Rectal smooth muscle tissue (tissue), 1 donor: Measurements from ENCODE around the gene FAM3A.
A peak's percentile ranks its signal among the peaks of the same experiment; 100 is the strongest.
"Not testable (repeated sequence)": the region's sequence is repeated elsewhere in the genome, so short reads cannot be mapped to it uniquely, and the experiment has no call there.

ENCODE experiments used
- H3K27ac ChIP-seq: one replicate; pipeline ENCODE4 v1.7.0; 2013; ENCODE audit warnings: low read depth, low read length, inconsistent platforms
- H3K27me3 ChIP-seq: one replicate; pipeline ENCODE4 v1.7.0; 2013; ENCODE audit warnings: low read length; ENCODE audit not compliant: control insufficient read depth, insufficient read depth
- H3K36me3 ChIP-seq: one replicate; pipeline ENCODE4 v1.7.0; 2013; ENCODE audit warnings: low read length; ENCODE audit not compliant: control insufficient read depth, insufficient read depth
- H3K4me1 ChIP-seq: one replicate; pipeline ENCODE4 v1.7.0; 2013; ENCODE audit warnings: low read length; ENCODE audit not compliant: control insufficient read depth, insufficient read depth
- H3K4me3 ChIP-seq: one replicate; pipeline ENCODE4 v1.7.0; 2013; ENCODE audit warnings: low read length
- H3K9ac ChIP-seq: one replicate; pipeline ENCODE4 v1.7.0; 2013; ENCODE audit warnings: low read length

Gene FAM3A

GRCh38 chrX:154507673-154508383, 8.2 kb downstream of the FAM3A start:
- no peak overlapping the region for H3K27ac ChIP-seq
- no peak overlapping the region for H3K4me3 ChIP-seq
- no peaks in the 10 kb centered on the region for H3K27me3 ChIP-seq

GRCh38 chrX:154506483-154507332, 9.3 kb downstream of the FAM3A start:
- no peaks in the 10 kb centered on the region for H3K27me3 ChIP-seq
- no peaks in the 10 kb centered on the region for H3K36me3 ChIP-seq
- H3K9ac ChIP-seq = no peak overlapping the region
- no peak overlapping the region for H3K27ac ChIP-seq
- H3K4me1 ChIP-seq = no peaks in the 10 kb centered on the region
- H3K4me3 ChIP-seq = no peak overlapping the region

More at GRCh38 chrX:154507673-154508383, 8.2 kb downstream of the FAM3A start:
- Histone ChIP-seq H3K4me1 (no peaks in the 10 kb centered on the region), H3K36me3 (no peaks in the 10 kb centered on the region), H3K9ac (no peak overlapping the region)

- no peak overlapping the region for H3K9ac ChIP-seq
- H3K27ac ChIP-seq = no peak overlapping the region
- no peaks in the 10 kb centered on the region for H3K27me3 ChIP-seq
- H3K4me3 ChIP-seq = no peak overlapping the region
- H3K36me3 ChIP-seq = no peaks in the 10 kb centered on the region
- H3K4me1 ChIP-seq = no peaks in the 10 kb centered on the region
Measured at GRCh38 chrX:154505734-154506133, 10.3 kb downstream of the FAM3A start.

GRCh38 chrX:154502989-154503388, 13.0 kb downstream of the FAM3A start:
- Histone ChIP-seq H3K27ac (no peak overlapping the region), H3K9ac (no peak overlapping the region), H3K36me3 (no peaks in the 10 kb centered on the region), H3K27me3 (no peaks in the 10 kb centered on the region), H3K4me3 (no peak overlapping the region), H3K4me1 (no peaks in the 10 kb centered on the region)

GRCh38 chrX:154502098-154502497, 13.9 kb downstream of the FAM3A start:
- no peak overlapping the region for H3K27ac ChIP-seq
- no peaks in the 10 kb centered on the region for H3K4me1 ChIP-seq
- no peak overlapping the region for H3K9ac ChIP-seq
- H3K36me3 ChIP-seq = no peaks in the 10 kb centered on the region
- no peak overlapping the region for H3K4me3 ChIP-seq
- no peaks in the 10 kb centered on the region for H3K27me3 ChIP-seq

DNA sequence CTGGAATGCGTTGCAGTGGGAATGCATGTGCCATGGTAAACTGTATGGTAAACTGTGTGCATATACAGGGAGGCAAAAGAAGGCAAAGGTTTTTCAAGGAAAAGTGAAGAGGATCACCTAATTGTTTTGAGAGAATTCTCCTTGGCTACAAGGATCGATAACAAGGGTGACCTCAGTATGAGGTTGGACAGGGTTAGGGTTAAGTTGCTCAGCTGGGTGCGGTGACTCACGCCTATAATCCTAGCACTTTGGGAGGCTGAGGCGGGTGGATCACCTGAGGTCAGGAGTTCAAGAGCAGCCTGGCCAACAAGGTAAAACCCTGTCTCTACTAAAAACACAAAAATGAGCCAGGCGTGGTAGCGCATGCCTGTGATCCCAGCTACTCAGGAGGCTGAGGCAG, 14.6 kb downstream of the FAM3A start:
- H3K9ac ChIP-seq, H3K27me3 ChIP-seq, H3K36me3 ChIP-seq, H3K4me1 ChIP-seq, H3K4me3 ChIP-seq, H3K27ac ChIP-seq: not testable (repeated sequence)

DNA sequence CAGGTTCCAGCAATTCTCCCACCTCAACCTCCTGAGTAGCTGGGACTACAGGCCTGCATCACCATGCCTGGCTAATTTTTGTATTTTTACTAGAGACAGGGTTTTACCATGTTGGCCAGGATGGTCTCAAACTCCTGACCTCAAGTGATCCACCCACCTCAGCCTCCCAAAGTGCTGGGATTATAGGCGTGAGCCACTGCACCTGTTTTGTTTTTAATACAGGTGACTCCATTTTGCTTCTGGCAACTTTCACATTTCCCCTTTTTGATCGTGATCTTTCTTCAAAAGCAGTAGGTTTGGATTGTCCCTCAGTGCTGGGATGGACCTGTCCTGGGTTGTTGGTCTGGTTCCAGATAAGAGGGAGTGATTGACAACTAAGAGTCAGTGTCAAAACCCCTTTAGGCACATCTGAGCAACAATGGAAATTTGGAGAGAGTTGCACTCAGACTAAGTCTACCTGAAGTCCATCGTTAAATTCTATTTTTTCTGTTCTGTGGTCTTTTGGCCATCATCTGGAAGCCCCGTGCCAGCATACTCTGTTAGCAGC, 19.4 kb downstream of the FAM3A start:
- not testable (repeated sequence) for H3K27ac ChIP-seq, H3K4me3 ChIP-seq, H3K36me3 ChIP-seq, H3K9ac ChIP-seq, H3K27me3 ChIP-seq, H3K4me1 ChIP-seq

DNA sequence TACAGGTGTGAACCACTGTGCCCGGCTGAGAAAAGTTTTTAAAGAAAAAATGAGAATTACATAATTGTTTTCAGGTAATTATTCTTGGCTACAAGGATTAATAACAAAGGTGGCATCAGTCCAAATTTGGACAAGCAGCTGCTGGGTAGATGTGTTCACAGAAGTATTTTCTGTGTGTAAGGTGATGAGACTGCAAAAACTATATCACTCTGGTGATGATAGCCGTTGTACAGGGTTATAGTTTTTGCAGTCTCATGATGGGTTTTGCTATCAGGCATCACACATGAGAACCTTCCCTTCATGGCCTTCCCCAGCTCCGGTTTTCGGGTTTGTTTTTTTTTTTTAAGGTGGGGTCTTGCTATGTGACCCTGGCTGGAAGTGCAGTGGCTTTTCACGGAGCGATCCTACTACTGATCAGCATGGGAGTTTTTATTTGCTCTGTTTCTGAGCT, 20.5 kb downstream of the FAM3A start:
- Histone ChIP-seq H3K4me3 (no peak overlapping the region), H3K9ac (no peak overlapping the region), H3K27ac (no peak overlapping the region), H3K36me3 (no peaks in the 10 kb centered on the region), H3K27me3 (no peaks in the 10 kb centered on the region), H3K4me1 (no peaks in the 10 kb centered on the region)

DNA sequence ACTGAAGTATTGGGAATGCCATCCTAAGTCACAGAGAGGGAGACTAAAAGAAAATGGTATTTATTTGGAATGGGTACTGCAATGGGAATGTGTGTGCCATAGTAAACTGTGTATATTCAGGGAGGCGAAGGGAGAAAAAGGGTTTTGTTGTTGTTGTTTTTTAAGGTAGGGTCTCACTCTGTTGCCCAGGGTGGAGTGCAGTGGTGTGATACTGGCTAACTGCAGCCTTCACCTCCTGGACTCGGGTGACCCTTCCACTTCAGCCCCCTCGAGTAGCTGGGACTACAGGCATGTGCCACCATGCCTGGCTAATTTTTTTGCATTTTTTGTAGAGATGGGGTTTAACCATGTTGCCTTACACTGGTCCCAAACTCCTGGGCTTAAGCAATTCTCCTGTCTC, 21.3 kb downstream of the FAM3A start:
- H3K4me3 ChIP-seq = no peak overlapping the region
- H3K9ac ChIP-seq = no peak overlapping the region
- no peaks in the 10 kb centered on the region for H3K4me1 ChIP-seq
- H3K36me3 ChIP-seq = no peaks in the 10 kb centered on the region
- no peak overlapping the region for H3K27ac ChIP-seq
- no peaks in the 10 kb centered on the region for H3K27me3 ChIP-seq

- Histone ChIP-seq H3K36me3 (no peaks in the 10 kb centered on the region), H3K9ac (peak within 1 kb of the TSS; percentile 77), H3K27ac (peak within 1 kb of the TSS; percentile 92), H3K4me3 (peak within 1 kb of the TSS; percentile 79), H3K27me3 (no peaks in the 10 kb centered on the region), H3K4me1 (no peaks in the 10 kb centered on the region)
Measured at GRCh38 chrX:154490414-154491083, 25.5 kb downstream of the FAM3A start, which contains the start of gene SLC10A3. Gene SLC10A3 (minus strand): TSS chrX:154490629. CDS start chrX:154488940, 1,689 bp downstream.

DNA sequence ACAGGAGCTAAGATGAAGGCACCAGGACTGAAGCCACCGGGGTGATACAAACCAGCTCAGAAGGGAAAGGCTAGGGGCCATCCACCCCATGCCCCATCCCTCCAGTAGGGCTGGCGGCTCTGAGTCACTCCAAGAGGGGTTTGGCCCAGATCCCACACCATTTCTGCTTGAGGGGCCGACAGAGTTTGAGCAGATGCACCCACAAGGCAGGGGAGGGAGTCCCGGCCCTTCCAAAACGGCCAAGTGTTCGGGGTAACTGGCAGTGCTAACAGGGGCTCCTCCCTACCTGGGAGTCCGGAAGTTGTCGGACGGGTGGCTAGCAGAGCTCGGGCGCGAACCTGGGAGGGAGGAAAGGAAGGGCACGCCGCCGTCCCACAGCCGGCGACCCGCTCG, 26.0 kb downstream of the FAM3A start:
- peak overlapping the region; percentile 85 for H3K27ac ChIP-seq
- peaks cover 3% of the 10 kb centered on the region for H3K4me1 ChIP-seq
- H3K4me3 ChIP-seq = peak overlapping the region; percentile 79
- peak overlapping the region; percentile 59 for H3K9ac ChIP-seq
- H3K27me3 ChIP-seq = no peaks in the 10 kb centered on the region
- H3K36me3 ChIP-seq = no peaks in the 10 kb centered on the region

- H3K27ac ChIP-seq = peak overlapping the region; percentile 85
- peaks cover 3% of the 10 kb centered on the region for H3K4me1 ChIP-seq
- no peaks in the 10 kb centered on the region for H3K36me3 ChIP-seq
- H3K4me3 ChIP-seq = peak overlapping the region; percentile 79
- no peak overlapping the region for H3K9ac ChIP-seq
- H3K27me3 ChIP-seq = no peaks in the 10 kb centered on the region
Measured at GRCh38 chrX:154489182-154489581, 26.9 kb downstream of the FAM3A start.
